NCI-H1694 treated with DMSO at 0.1 percent for 48 hours (cell line): ENCODE data around the gene FFAR3.

Source experiments
- DNase-seq: peaks from one replicate; lab custom pipeline; 2025; lab: John Stamatoyannopoulos, UW

The FFAR3 gene, protein sequence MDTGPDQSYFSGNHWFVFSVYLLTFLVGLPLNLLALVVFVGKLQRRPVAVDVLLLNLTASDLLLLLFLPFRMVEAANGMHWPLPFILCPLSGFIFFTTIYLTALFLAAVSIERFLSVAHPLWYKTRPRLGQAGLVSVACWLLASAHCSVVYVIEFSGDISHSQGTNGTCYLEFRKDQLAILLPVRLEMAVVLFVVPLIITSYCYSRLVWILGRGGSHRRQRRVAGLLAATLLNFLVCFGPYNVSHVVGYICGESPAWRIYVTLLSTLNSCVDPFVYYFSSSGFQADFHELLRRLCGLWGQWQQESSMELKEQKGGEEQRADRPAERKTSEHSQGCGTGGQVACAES

DNA sequence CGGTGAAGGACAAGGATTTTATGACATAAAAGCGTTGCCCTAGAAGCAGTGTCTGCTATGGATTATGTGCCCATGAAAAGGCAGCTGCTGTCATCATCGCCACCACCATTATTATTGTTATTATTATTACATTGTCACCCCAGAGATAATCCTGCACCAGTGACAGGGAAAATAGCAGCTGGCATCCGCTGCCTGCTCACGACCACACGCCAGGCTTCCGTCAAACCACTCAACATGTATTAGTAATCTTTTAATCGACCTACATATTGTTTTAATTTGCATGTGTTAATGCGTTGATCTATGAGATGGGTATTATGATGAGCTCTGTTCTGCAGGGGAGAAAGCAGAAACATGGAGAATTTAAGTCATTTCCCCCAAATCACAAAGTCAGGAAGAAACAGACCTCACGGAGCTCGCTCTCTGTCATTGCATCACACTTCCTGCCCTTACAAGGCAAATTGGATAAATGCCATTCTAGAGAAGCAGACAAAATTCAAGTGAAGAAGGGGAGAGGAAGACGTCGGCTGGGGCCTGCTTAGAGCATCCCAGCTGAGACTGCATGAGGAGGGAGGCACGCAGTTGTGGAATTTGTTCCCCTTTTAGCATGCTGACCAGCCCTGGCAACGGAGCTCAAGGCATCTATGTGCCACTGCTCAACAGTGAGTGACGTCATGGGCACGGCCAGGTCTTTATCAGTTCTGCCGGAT lies at the start of gene FFAR3:
TSS of gene FFAR3 (plus strand) at position 594 of the 707 bp plus-strand sequence. CDS start 431 bp downstream, outside the sequence.
- DNase-seq: no peak

DNA sequence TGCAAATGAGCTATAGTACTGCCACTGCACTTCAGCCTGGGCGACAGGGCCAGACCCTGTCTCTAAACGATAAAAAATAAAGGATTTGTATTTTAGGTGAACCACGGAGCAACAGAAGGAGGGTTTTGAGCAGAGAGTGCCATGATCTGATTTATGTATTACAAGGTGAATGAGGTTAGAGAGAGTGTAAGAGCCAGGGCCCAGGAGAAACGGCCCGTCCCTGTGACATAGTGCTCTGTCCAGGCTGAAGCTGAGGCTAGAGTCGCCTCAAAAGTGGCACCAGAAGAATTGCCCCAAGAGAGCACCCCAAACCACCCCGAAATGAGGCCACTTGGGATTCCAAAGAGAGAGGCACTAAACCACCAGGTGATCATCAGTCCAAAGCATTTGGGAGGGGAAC lies 49.4 kb upstream of the FFAR3 start:
- no peak for DNase-seq

DNA sequence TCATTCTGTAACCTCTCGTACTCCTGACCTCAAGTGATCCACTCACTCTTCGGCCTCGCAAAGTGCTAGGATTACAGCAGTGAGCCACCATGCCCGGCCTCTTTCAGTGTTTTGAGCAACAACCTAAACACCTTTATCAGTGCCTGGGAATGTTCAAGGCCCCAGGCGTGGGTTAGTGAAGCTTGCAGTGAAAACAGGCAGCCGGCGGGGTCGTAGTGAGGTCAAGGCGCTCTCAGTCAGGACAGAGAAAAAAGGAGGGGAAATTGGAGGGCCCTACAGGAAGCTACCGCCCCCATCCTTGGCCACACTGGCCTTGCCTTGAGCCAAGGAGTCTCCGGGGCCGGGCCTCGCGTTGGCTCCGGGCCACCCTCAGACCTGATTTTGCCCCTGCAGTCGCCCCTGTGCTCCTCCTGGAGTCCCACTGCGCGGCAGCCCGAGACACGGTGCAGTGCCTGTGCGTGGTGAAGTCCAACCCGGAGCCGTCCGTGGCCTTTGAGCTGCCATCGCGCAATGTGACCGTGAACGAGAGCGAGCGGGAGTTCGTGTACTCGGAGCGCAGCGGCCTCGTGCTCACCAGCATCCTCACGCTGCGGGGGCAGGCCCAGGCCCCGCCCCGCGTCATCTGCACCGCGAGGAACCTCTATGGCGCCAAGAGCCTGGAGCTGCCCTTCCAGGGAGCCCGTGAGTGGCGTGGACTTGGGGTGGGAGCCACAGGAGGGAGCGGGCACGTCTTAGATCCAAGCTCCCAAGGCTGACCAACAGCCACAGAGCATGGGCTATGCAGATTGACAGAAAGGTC lies 48.6 kb upstream of the FFAR3 start:
- DNase-seq: no peak

DNA sequence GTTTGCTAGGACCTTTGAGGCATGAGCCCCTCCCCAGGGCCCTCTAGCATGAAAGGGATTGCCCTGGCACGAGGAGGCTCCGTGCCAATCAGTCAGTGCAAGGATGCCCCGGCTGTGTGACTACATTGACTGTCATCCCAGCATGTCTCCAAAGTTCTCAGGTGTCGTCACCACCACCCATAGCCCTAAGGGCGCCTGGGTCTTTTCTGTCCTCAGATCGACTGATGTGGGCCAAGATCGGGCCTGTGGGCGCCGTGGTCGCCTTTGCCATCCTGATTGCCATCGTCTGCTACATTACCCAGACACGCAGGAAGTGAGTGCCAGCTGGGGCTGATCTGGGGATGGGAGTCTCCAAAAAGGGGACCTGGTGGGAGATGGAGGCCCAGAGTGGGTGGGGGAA lies 47.9 kb upstream of the FFAR3 start:
- no peak for DNase-seq

DNA sequence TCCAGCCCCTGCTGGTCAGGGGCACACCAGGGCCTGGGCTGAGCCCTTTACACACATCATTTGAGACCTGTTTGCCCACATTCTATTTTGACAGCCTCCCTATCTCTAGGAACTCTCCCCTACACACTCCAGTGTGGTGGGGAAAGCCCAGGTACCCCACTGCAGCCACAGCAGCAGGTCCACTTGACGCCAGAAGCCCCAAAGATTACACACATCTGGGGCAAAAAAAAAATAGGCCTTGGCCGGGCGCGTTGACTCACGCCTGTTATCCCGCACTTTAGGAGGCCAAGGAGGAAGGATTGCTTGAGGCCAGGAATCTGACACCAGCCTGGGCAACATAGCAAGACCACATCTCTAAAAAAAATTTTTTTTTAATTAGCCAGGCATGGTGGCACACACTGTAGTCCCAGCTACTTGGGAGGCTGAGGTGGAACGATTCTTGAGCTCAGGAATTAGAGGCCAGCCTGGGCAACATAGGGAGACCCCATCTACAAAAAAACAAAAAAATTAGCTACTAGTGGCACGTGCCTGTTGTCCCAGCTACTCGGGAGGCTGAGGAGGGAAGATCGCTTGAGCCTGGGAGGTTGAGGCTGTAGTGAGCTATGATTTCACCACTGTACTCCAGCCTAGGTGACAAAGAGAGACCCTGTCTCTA lies 47.3 kb upstream of the FFAR3 start:
- DNase-seq: no peak

DNA sequence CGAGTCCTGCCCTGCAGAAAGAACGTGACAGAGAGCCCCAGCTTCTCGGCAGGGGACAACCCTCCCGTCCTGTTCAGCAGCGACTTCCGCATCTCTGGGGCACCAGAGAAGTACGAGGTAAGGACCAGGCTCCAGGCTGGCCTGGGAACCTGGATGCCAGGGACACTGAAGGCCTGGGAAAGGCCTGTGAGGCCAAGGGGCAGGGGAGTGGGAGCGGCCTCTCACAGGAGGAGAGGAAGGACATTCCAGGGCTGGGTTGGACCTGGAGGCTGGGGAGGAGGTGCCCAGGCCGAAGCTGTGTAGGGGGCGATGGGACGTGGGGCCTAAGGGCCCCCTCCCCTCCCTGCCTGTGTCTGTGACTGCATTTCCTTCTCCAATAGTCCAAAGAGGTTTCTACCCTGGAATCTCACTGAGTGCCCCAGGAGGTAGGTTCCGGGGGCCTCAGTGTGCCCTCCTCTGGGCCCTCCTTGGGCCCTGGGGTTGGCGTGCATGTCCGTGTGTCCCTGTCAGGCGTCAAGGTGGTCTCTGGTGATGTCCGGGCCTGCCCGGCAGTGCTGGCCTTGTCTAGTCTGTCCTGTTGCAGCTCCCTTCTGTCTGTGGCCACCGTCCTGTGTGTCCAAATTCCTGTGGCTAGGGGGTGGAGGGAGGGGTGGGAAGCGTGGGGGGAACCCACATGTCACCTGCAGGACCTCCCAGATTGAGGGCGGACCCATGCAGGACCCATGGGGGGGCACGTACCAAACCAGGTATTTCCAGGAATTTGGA lies 46.2 kb upstream of the FFAR3 start:
- DNase-seq: no peak

DNA sequence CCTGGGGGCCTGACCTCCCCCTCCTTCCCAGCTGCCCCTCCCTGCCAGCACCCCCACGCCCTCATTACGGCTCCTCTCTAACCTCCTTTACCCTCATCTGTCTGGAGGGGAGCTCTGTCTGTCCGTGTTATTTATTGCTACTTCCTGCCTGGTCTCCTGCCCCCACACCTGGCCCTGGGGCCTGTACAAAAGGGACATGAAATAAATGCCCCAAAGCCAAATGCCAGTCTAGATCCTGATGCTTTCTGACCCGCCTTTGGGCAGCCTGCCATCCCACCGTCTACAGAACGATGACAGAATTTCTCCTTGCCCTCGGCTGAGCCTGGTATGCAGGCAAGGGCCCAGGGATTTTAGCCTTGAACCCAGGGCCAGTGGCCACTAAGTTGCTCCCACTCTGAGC lies 44.7 kb upstream of the FFAR3 start:
- no peak for DNase-seq

DNA sequence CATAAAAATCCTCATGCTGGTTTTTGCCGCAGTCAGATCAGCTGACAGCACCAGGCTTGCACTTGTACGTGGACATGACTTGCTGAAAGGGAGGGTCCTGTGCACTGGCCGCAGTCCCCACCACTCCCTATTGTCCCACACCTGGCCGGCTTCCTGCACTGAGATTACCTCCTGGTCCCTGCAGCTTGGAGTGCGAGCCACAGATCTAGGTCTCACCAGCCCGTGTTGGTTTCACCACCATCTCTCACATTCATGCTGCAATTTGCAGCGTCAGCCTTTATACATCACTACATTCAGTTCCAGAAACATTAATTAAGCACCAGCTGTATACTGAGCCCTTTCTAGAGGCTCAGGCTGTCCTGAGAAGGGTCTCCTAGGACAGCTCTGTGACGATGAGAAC lies 44.2 kb upstream of the FFAR3 start:
- DNase-seq: no peak

DNA sequence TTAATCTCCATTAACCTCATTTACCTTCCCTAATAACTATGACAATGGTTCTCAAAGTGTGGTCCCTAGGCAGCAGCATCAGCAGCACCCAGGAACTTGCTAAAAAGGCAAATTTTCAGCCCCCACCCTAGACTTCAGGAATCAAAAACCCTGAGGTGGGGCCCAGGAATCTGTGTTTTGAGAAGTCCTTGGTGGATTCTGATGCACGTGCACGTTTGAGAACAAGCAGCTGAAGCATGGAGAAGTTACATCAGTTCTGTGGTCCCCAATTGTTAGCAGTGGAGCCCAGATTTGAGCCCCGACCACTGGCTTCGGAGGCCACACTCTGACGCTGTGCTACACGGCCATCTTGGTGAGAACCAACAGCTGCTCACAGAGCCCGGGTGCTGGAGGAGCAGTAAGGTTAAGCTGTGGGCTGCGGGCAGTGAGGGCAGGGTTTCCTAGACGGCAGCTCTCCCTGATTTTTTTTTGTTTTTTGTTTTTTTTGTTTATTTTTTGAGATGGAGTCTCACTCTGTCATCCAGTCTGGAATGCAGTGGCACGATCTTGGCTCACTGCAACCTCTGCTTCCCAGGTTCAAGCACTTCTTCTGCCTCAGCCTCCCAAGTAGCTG lies 43.3 kb upstream of the FFAR3 start:
- DNase-seq: no peak

DNA sequence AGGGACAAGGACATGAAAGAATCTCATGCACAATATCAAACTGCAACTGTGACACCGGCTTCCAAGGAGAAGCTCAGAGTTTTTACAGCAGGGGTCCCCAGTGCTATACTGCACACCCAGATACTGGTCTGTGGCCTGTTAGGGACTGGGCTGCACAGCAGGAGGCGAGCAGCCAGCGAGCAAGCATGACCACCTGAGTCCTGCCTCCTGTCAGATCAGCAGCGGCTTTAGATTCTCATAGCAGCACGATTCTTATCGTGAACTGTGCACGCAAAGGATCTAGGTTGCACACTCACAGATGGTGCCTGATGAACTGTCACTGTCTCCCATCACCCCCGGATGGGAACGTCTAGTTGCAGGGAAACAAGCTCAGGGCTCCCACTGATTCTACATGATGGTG lies 42.4 kb upstream of the FFAR3 start:
- DNase-seq: no peak

DNA sequence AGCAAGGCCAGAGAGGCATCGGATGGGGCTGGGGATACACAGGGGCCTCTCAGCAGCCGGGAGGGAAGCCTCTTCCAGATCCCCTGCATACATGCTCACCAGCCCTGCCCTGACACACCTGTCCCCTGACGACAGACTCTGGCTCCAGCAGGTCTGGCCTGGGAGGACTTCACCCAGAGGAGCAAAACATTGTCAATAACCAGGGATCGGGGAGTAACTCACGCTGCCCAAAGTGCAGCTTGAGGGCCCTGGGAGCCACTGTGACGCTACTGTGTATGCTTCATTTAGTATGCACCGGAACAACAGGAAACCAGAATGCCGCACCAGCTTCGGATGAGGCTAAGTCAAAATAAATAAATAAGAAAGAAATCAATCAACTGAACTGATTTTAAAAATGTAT lies 41.7 kb upstream of the FFAR3 start:
- no peak for DNase-seq

DNA sequence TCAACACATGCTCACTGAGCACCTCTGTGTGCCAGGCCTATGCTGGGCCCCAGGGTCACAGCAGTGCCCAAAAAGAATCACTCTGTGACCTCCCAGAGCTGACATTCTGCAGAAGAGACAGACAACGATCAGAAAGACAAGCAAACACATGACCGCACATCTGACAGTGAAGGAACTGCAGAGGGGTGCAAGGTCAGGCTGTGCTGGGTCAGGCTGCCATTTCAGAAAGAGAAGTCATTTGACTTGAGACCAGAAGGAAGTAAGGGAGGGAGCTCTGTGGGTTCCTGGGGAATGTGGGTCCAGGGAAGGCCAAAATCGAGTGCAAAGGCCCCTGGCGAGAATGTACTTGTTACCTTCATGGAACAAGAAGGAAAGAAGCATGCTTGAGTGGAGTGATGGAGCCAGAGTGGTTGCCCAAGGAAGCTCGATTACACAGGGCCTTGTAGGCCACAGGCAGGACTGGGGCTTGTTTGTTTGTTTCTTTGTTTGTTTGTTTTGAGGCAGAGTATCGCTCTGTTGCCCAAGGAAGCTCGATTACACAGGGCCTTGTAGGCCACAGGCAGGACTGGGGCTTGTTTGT lies 40.7 kb upstream of the FFAR3 start:
- DNase-seq: no peak

DNA sequence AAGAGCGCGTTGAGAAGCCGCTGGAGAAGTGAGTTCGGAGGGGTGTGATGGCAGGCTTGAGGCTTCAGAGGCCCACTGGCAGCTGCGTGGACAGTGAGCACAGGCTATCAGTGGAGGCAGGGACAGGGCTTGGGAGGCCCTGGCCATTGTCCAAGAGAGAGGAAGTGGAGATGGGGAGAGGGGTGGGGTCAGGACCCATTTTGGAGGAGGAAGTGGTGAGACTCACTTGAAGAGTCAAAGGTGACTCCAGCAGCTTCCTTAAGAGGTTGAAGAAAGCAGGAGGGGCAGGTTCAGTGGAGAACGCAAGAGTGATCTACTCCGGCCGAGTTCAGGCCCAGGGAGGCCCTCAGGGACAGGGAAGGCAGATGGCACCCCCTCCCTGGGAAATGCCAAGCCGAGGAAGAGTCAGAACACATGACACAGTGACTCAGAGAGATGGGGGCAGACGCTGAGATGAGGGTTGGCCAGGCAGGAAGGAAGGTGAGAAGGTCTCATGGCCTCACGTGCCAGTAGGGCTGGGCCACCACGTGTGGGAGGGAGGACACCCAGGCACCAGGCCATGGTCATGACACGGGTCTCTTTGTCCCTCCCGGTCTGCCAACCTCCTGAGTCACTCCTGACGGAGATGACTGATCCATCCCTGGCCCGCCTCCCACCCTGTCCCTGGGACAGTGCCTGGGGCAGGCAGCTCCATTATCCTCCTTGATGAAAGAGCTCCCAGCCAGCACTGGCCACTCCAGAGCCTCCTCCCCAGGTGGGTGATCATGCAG lies 39.4 kb upstream of the FFAR3 start:
- no peak for DNase-seq

DNA sequence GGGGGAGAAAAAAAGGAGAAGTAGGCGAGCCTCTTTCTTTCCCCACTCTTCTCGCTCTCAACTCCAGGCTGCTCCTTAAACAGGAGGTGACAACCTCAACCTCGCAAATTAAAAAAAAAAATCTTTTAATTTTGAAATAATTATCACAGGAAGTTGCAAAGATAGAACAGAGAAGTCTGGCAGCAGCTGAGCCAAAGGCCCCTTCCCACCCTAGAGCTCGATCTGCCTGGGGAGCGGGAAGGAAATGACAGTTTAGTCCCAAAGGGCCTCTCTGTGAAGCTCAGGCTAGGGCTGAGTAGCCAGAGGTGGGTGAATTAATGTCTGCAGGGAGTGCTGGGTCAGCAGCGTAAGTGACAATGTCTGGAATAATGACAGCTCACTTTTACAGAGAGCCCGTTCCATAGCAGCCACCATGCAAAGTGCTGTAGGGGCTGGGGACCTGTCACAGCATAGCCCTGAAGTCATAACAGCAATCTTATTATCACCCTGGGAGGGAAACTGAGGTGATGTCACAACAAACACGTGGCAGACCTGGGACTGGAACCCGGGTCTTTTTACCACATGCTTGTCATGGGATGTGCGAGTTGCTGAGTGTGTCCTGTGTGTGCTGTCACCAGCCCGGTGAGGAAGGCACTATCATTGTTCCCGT lies 38.1 kb upstream of the FFAR3 start:
- no peak for DNase-seq

DNA sequence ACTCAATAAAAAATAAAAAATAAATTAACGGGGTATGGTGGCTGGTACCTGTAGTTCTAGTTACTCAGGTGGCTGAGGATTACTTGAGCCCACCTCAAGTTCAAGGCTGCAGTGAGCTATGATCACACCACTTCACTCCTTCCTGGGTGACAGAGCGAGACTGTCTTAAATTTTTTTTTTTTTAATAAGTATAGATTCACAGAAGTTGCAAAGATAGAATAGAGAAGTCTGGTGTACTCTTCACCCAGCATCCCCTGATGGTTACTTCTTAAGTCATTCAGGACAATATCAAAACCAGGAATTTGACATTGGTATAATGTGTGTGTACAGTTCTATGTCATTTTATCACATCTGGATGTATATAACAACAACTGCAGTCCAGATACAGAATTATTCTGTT lies 37.0 kb upstream of the FFAR3 start:
- no peak for DNase-seq

DNA sequence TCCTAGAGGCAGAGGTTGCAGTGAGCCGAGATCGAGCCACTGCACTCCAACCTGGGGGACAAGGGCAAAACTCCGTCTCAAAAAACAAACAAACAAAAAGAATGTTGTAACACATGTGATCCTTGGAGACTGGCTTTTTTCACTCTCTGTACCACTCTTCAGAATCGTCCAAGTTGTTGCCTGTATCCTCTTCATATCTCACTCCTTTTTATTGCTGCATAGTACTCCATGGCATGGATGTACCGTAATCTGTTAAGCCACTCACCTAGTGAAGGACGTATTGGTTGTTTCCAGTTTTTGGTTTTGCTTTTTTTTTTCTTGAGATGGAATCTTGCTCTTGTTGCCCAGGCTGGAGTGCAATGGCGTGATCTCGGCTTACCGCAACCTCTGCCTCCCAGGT lies 36.2 kb upstream of the FFAR3 start:
- DNase-seq: no peak

DNA sequence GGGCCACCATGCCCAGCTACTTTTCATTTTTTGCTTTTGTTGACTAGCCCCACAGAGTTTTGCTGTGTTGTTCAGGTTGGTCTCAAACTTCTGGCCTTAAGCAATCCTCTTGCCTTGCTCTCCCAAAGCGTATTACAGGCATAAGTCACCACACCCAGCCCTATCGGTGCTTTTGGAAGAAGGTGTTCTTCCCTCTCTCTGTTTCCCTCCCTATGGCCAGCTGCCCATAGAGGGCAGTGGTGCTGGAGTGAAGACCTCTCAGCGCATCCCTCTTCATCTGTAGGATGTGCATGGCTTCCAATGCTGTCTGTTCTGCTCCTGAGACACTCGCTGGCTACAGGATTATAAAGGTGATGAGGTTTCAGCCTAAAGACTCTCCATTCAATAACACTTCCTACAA lies 30.6 kb upstream of the FFAR3 start:
- no peak for DNase-seq

DNA sequence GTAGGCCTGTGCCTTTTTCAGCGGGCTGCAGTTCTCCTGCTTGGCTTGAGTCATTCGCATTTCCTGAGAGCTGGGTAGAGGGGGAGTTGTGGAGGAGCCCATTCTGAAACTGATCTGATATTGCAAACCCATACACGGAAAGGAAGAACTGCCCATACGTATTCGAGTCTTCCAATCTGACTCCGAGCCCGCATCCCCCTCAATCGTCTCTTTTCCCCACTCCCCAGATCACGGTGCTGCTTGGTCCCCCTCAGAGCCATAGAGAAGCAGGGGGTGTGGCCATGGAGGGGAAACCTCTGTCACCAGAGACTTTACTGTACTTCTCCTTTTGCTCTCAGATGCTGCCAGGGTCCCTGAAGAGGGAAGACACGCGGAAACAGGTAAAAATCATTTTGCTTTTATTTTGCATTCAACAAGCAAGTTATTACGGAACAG lies 29.4 kb upstream of the FFAR3 start, which contains the start of gene CD22:
TSS of gene CD22 (plus strand) at position 337 of the 435 bp plus-strand sequence. CDS start 2,854 bp downstream, outside the sequence.
- DNase-seq: no peak

DNA sequence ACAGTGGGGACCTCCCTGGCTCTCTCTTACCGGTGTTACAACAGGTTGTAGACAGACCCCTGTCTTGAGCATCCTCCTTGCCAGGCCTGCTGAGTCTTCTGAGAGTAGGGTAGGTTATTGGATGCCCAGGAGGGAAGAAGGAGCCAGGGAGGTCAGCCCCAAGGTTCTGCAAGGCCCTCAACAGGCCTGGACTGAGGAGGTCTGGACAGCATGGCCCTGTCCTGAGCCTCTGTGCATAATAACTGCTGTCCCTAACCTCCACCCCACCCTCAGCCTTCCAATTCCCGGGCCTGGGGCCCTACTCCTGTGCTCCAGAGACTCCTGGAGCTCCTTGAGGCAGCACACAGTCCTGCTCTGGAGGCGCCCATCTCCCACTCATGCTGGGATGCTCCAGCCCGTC lies 28.9 kb upstream of the FFAR3 start:
- DNase-seq: no peak
